Stimulated activated CD4-positive, alpha-beta T cell treated with anti-CD3 and anti-CD28 coated beads, Interleukin-12 subunit alpha, Interleukin-12 subunit beta, amount 100 ng/mL, for 4 hours (primary cell): ENCODE data around the gene WDR45.
"Not testable (repeated sequence)": the region's sequence is repeated elsewhere in the genome, so short reads cannot be mapped to it uniquely, and the experiment has no call there.

Source experiments
- DNase-seq: peaks from one replicate; pipeline ENCODE4 v3.0.0-alpha.2; 2020

The WDR45 gene

GRCh38 chrX:49079489-49080428 lies at the start of gene WDR45:
Gene WDR45 (minus strand): TSS chrX:49079887. CDS start chrX:49078095, 1,792 bp downstream.
- peak; percentile 52 for DNase-seq

- DNase-seq, result no peak
Observed at GRCh38 chrX:49129427-49129826, 49.7 kb upstream of the WDR45 start.

GRCh38 chrX:49127742-49128258 lies 48.1 kb upstream of the WDR45 start:
- DNase-seq, result not testable (repeated sequence)

GRCh38 chrX:49122499-49122898 lies 42.8 kb upstream of the WDR45 start:
- no peak for DNase-seq

- no peak for DNase-seq
Observed at GRCh38 chrX:49120091-49120490, 40.4 kb upstream of the WDR45 start.

GRCh38 chrX:49117581-49117980 lies 37.9 kb upstream of the WDR45 start:
- DNase-seq, result no peak

- DNase-seq, result no peak
Observed at GRCh38 chrX:49116716-49117115, 37.0 kb upstream of the WDR45 start.

GRCh38 chrX:49116076-49116475 lies 36.4 kb upstream of the WDR45 start:
- no peak for DNase-seq

GRCh38 chrX:49111791-49112190 lies 32.1 kb upstream of the WDR45 start:
- DNase-seq, result no peak

- DNase-seq, result no peak
Observed at GRCh38 chrX:49110417-49110816, 30.7 kb upstream of the WDR45 start.

- DNase-seq, result no peak
Observed at GRCh38 chrX:49108641-49109040, 29.0 kb upstream of the WDR45 start.

- DNase-seq, result no peak
Observed at GRCh38 chrX:49106930-49107329, 27.2 kb upstream of the WDR45 start.

GRCh38 chrX:49106296-49106695 lies 26.6 kb upstream of the WDR45 start:
- no peak for DNase-seq

- no peak for DNase-seq
Observed at GRCh38 chrX:49103637-49104036, 23.9 kb upstream of the WDR45 start.

GRCh38 chrX:49102190-49102589 lies 22.5 kb upstream of the WDR45 start:
- DNase-seq, result no peak

- DNase-seq, result no peak
Observed at GRCh38 chrX:49101629-49101984, 21.9 kb upstream of the WDR45 start.

- peak; percentile 80 for DNase-seq
Observed at GRCh38 chrX:49100704-49101628, 21.3 kb upstream of the WDR45 start.

- no peak for DNase-seq
Observed at GRCh38 chrX:49096419-49096818, 16.7 kb upstream of the WDR45 start.

- DNase-seq, result no peak
Observed at GRCh38 chrX:49089553-49089952, 9.9 kb upstream of the WDR45 start.

- DNase-seq, result no peak
Observed at GRCh38 chrX:49082271-49082871, 2.7 kb upstream of the WDR45 start.

GRCh38 chrX:49077941-49078340 lies 1.7 kb downstream of the WDR45 start:
- DNase-seq, result no peak

- no peak for DNase-seq
Observed at GRCh38 chrX:49075347-49075746, 4.3 kb downstream of the WDR45 start.
